ENCODE measurements around the gene GNAT3.

GNAT3 gene

GRCh38 chr7:80417211-80417793 lies 94.6 kb downstream of the GNAT3 start:
- no peak for DNase-seq (ENCODE audit: low spot score)

GRCh38 chr7:80415522-80415921 lies 96.3 kb downstream of the GNAT3 start:
- DNase-seq (ENCODE audit: low spot score), result no peak

- no peak for DNase-seq (ENCODE audit: low spot score)
Measured at GRCh38 chr7:80415114-80415513, 96.8 kb downstream of the GNAT3 start.

- no peak for DNase-seq (ENCODE audit: low spot score)
Measured at GRCh38 chr7:80414331-80414730, 97.5 kb downstream of the GNAT3 start.

- no peak for DNase-seq (ENCODE audit: low spot score)
Measured at GRCh38 chr7:80413383-80413945, 98.4 kb downstream of the GNAT3 start.

GRCh38 chr7:80412842-80413241 lies 99.0 kb downstream of the GNAT3 start:
- no peak for DNase-seq (ENCODE audit: low spot score)

GRCh38 chr7:80411621-80412020 lies 100.2 kb downstream of the GNAT3 start:
- no peak for DNase-seq (ENCODE audit: low spot score)

- DNase-seq (ENCODE audit: low spot score), result no peak
Measured at GRCh38 chr7:80410081-80410480, 101.8 kb downstream of the GNAT3 start.

Measured in globus pallidus (tissue), 1 donor.